Heart left ventricle (tissue), 13 donors: ENCODE data around the gene CNIH3.

ENCODE experiments used
- POLR2A ChIP-seq, 2 donors: fragments of 450-650 bp; IDR thresholded peaks; one replicate each; pipeline ENCODE4 v1.6.1; 2017; ENCODE audit warnings: antibody characterized with exemption in 2 of 2, mild to moderate bottlenecking in 2 of 2, moderate library complexity in 2 of 2
- TF ChIP-seq, protein P1 (sequence below), 12 donors: fragments of 200-600 bp; sonication (generic) in 4 of 12; IDR thresholded peaks; one replicate each; pipeline versions ENCODE4 v1.5.0 to v1.8.0; 2018 to 2022; ENCODE audit warnings: antibody characterized with exemption in 12 of 12, mild to moderate bottlenecking in 5 of 12
- donor health status: ischemic (EF 13 %, LVEDD 7.1; RV severe dilation, severe dysfunction).
- donor health status: DM: no; HTN: yes; CAD: no.
- donor health status: DM: no; HTN: no; CAD: no.
- donor health status: ischemic (EF 25% LVEDD 6.9; RV normal size, moderate dysfunction).
- donor health status: ischemic (EF 25% LVEDD 5.7; RV mildly dilated, moderate dysfunction).
- donor health status: ischemic (EF 35%, LVEDD 5.7; RV mildly dilated, moderate dysfunction).
- donor health status: nonischemic (EF 11% LVEDD 7.7; RV severe dilation, severe dysfunction).
- donor health status: DM: yes; HTN: yes; CAD: no.
- donor health status: PGD.
- donor health status: ischemic (EF 29% LVEDD 5.4; RV normal size, mild dysfunction).
- donor health status: nonischemic (EF 23%, LVEDD 6.1; RV moderate dilation, normal function).

DNA sequence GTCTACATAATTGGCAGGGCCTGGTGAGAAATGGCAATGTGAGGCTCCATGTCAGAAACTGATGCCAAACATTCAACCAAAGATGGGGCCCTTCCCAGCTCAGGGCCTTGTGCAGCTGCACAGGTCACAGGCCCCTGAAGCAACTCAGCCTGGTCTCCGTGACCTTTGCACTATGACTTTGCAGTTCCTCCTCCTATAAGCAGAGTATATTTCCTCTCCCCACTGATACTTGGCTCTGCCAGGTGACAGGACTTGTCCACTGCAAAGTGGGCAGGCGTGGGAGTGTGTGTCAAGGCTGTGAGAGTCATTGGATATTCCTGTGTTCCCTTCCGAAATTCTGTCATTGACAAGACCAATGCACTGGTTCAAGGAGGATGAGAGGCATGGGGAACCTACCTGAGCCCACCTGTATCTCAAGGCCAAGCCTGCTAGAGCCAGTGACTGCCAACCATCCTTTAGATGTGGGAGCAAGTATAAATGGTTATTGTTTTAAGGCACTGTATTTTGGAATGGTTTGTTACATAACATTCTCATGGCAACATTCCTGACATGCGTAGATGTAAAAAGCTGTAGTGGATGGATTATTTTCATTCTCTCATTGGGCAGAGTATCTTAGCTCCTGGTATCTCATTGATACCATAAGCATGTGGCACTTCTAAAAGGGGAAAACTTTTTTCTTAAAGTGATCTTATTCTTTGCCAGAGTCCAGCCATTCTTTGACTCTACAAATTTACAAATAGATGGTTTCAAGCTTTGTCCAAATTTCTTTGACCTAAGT lies 75.2 kb downstream of the CNIH3 start:
- TF ChIP-seq, protein P1, sequence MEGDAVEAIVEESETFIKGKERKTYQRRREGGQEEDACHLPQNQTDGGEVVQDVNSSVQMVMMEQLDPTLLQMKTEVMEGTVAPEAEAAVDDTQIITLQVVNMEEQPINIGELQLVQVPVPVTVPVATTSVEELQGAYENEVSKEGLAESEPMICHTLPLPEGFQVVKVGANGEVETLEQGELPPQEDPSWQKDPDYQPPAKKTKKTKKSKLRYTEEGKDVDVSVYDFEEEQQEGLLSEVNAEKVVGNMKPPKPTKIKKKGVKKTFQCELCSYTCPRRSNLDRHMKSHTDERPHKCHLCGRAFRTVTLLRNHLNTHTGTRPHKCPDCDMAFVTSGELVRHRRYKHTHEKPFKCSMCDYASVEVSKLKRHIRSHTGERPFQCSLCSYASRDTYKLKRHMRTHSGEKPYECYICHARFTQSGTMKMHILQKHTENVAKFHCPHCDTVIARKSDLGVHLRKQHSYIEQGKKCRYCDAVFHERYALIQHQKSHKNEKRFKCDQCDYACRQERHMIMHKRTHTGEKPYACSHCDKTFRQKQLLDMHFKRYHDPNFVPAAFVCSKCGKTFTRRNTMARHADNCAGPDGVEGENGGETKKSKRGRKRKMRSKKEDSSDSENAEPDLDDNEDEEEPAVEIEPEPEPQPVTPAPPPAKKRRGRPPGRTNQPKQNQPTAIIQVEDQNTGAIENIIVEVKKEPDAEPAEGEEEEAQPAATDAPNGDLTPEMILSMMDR (IDR thresholded peaks at IDR 0.05): no peak
- TF ChIP-seq POLR2A (IDR thresholded peaks at IDR 0.05): no peak
